H1 (cell line): ENCODE results near the gene FMN2. TPM values are rescaled to one million over a fixed set of nuclear protein-coding genes. Genes with fewer than 3 reads are reported as not detected.

Source experiments
- ASH2L ChIP-seq: fragments of 200-600, 300-600 bp; sonication (generic); IDR thresholded peaks from one replicate; pipeline ENCODE4 v1.7.1; 2017; ENCODE audit warnings: low read length
- ATF2 ChIP-seq: IDR thresholded peaks from 2 replicates; pipeline ENCODE4 v1.6.1; 2012; ENCODE audit warnings: low read length, inconsistent platforms
- BACH1 ChIP-seq: IDR thresholded peaks from 2 replicates; pipeline ENCODE4 v1.6.1; 2012; ENCODE audit warnings: low read length, improper control_type of control experiment
- CHD2 ChIP-seq: IDR thresholded peaks from 2 replicates; pipeline ENCODE4 v1.6.1; 2012; ENCODE audit warnings: low read length, improper control_type of control experiment
- GABPA ChIP-seq: IDR thresholded peaks from 2 replicates; pipeline ENCODE4 v1.6.1; 2011; ENCODE audit warnings: mild to moderate bottlenecking, low read length, moderate library complexity, borderline replicate concordance; ENCODE audit not compliant: insufficient read depth
- MAX ChIP-seq: IDR thresholded peaks from 2 replicates; pipeline ENCODE4 v1.6.1; 2012; ENCODE audit warnings: inconsistent platforms
- SIRT6 ChIP-seq: IDR thresholded peaks from one replicate; pipeline ENCODE4 v1.7.1; 2012; ENCODE audit warnings: low read length, inconsistent platforms
- polyA plus RNA-seq, 7 experiments: library from polyadenylated mRNA; depleted of rRNA in 3 of 7; stranded (reverse) in 5 of 7; unstranded in 2 of 7; fragments of >200 nt in 5 of 7; fragments of 200-250 nt in 2 of 7; gene quantifications; 1 replicate in 5 of 7; 2 replicates in 1 of 7; 4 replicates in 1 of 7; pipeline versions ENCODE4 v1.2.1 to v1.2.3, GENCODE V29; 2011 to 2013; ENCODE audit warnings: missing spikeins in 2 of 7, mixed read lengths in 2 of 7
- total RNA-seq: library from RNA; stranded (reverse); fragmentation: NEBNext Ultra II Directional; extraction: Animal tissue kit (Norgen Biotek cat#: 25700); gene quantifications from 2 replicates; pipeline ENCODE4 v1.2.1, GENCODE V29; 2021
- TF ChIP-seq, protein P1 (sequence below): fragments of 300-600 bp; sonication (generic); IDR thresholded peaks from 2 replicates; pipeline ENCODE4 v1.7.1; 2012; ENCODE audit warnings: low read length, moderate library complexity, mild to moderate bottlenecking, inconsistent platforms; ENCODE audit not compliant: insufficient replicate concordance

Gene FMN2
- total and polyA plus RNA-seq, 2 of the 8 experiments (the other 6 are each of a cell fraction or from before 2014, with no cell fraction given) = 0.83 to 2.0 TPM

- TF ChIP-seq, protein P1, sequence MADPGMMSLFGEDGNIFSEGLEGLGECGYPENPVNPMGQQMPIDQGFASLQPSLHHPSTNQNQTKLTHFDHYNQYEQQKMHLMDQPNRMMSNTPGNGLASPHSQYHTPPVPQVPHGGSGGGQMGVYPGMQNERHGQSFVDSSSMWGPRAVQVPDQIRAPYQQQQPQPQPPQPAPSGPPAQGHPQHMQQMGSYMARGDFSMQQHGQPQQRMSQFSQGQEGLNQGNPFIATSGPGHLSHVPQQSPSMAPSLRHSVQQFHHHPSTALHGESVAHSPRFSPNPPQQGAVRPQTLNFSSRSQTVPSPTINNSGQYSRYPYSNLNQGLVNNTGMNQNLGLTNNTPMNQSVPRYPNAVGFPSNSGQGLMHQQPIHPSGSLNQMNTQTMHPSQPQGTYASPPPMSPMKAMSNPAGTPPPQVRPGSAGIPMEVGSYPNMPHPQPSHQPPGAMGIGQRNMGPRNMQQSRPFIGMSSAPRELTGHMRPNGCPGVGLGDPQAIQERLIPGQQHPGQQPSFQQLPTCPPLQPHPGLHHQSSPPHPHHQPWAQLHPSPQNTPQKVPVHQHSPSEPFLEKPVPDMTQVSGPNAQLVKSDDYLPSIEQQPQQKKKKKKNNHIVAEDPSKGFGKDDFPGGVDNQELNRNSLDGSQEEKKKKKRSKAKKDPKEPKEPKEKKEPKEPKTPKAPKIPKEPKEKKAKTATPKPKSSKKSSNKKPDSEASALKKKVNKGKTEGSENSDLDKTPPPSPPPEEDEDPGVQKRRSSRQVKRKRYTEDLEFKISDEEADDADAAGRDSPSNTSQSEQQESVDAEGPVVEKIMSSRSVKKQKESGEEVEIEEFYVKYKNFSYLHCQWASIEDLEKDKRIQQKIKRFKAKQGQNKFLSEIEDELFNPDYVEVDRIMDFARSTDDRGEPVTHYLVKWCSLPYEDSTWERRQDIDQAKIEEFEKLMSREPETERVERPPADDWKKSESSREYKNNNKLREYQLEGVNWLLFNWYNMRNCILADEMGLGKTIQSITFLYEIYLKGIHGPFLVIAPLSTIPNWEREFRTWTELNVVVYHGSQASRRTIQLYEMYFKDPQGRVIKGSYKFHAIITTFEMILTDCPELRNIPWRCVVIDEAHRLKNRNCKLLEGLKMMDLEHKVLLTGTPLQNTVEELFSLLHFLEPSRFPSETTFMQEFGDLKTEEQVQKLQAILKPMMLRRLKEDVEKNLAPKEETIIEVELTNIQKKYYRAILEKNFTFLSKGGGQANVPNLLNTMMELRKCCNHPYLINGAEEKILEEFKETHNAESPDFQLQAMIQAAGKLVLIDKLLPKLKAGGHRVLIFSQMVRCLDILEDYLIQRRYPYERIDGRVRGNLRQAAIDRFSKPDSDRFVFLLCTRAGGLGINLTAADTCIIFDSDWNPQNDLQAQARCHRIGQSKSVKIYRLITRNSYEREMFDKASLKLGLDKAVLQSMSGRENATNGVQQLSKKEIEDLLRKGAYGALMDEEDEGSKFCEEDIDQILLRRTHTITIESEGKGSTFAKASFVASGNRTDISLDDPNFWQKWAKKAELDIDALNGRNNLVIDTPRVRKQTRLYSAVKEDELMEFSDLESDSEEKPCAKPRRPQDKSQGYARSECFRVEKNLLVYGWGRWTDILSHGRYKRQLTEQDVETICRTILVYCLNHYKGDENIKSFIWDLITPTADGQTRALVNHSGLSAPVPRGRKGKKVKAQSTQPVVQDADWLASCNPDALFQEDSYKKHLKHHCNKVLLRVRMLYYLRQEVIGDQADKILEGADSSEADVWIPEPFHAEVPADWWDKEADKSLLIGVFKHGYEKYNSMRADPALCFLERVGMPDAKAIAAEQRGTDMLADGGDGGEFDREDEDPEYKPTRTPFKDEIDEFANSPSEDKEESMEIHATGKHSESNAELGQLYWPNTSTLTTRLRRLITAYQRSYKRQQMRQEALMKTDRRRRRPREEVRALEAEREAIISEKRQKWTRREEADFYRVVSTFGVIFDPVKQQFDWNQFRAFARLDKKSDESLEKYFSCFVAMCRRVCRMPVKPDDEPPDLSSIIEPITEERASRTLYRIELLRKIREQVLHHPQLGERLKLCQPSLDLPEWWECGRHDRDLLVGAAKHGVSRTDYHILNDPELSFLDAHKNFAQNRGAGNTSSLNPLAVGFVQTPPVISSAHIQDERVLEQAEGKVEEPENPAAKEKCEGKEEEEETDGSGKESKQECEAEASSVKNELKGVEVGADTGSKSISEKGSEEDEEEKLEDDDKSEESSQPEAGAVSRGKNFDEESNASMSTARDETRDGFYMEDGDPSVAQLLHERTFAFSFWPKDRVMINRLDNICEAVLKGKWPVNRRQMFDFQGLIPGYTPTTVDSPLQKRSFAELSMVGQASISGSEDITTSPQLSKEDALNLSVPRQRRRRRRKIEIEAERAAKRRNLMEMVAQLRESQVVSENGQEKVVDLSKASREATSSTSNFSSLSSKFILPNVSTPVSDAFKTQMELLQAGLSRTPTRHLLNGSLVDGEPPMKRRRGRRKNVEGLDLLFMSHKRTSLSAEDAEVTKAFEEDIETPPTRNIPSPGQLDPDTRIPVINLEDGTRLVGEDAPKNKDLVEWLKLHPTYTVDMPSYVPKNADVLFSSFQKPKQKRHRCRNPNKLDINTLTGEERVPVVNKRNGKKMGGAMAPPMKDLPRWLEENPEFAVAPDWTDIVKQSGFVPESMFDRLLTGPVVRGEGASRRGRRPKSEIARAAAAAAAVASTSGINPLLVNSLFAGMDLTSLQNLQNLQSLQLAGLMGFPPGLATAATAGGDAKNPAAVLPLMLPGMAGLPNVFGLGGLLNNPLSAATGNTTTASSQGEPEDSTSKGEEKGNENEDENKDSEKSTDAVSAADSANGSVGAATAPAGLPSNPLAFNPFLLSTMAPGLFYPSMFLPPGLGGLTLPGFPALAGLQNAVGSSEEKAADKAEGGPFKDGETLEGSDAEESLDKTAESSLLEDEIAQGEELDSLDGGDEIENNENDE = no peak
- no peak for TF ChIP-seq GABPA
- no peak for TF ChIP-seq ASH2L
- no peak for TF ChIP-seq ATF2
- TF ChIP-seq SIRT6 = no peak
- no peak for TF ChIP-seq MAX
- TF ChIP-seq CHD2 = no peak
- TF ChIP-seq BACH1 = no peak
- TF ChIP-seq, all 59 proteins: peak for 0
These were observed 35.7 kb upstream of the FMN2 start (continued) for GRCh38 chr1:240055936-240056335.
